Subcutaneous abdominal adipose tissue (tissue), 5 donors: ENCODE results near the gene LRFN3.
"Not testable (repeated sequence)": the region's sequence is repeated elsewhere in the genome, so short reads cannot be mapped to it uniquely, and the experiment has no call there.

Experiments used
- H3K27ac ChIP-seq: one replicate; pipeline ENCODE4 v1.7.0; 2013; ENCODE audit warnings: low read depth, mild to moderate bottlenecking, inconsistent platforms, low read length, moderate library complexity
- H3K27me3 ChIP-seq, 5 donors: one replicate each; pipeline ENCODE4 v1.7.0; 2013; ENCODE audit warnings: low read length in 5 of 5, inconsistent platforms in 1 of 5; ENCODE audit not compliant: control insufficient read depth in 5 of 5, insufficient read depth in 4 of 5
- H3K36me3 ChIP-seq, 5 donors: one replicate each; pipeline ENCODE4 v1.7.0; 2013; ENCODE audit warnings: low read length in 5 of 5; ENCODE audit not compliant: control insufficient read depth in 5 of 5, insufficient read depth in 5 of 5
- H3K4me1 ChIP-seq, 5 donors: one replicate each; pipeline ENCODE4 v1.7.0; 2013; ENCODE audit warnings: low read length in 5 of 5, mild to moderate bottlenecking in 3 of 5, moderate library complexity in 1 of 5; ENCODE audit not compliant: control insufficient read depth in 5 of 5, insufficient read depth in 5 of 5
- H3K4me3 ChIP-seq, 5 donors: one replicate each; pipeline ENCODE4 v1.7.0; 2013; ENCODE audit warnings: low read length in 5 of 5, low read depth in 1 of 5
- H3K9ac ChIP-seq, 5 donors: one replicate each; pipeline ENCODE4 v1.7.0; 2013; ENCODE audit warnings: low read length in 5 of 5, mild to moderate bottlenecking in 4 of 5, moderate library complexity in 3 of 5
- H3K9me3 ChIP-seq, 5 donors: one replicate each; pipeline ENCODE4 v1.7.0; 2013; ENCODE audit warnings: low read length in 5 of 5; ENCODE audit not compliant: control insufficient read depth in 5 of 5
- donor health status: healthy.
- donor health status: healthy.
- donor health status: healthy.
- donor health status: healthy.
- donor health status: healthy.

Gene LRFN3

GRCh38 chr19:35963514-35963913 is 27.3 kb downstream of the LRFN3 start:
- H3K4me1 ChIP-seq: peaks cover 0 to 13% (median 10%) of the 10 kb centered on the region in 5 donors
- peaks cover 7 to 28% (median 23%) of the 10 kb centered on the region in 5 donors for H3K27me3 ChIP-seq
- H3K4me3 ChIP-seq: no peak overlapping the region
- H3K9me3 ChIP-seq: no peaks in the 10 kb centered on the region
- no peak overlapping the region for H3K9ac ChIP-seq
- H3K36me3 ChIP-seq: no peaks in the 10 kb centered on the region
- H3K27ac ChIP-seq: no peak overlapping the region

GRCh38 chr19:35966771-35967170 is 30.6 kb downstream of the LRFN3 start:
- Histone ChIP-seq H3K9ac (no peak overlapping the region), H3K27ac (no peak overlapping the region), H3K27me3 (peaks cover 0 to 5% (median 3%) of the 10 kb centered on the region in 5 donors), H3K4me1 (no peaks in the 10 kb centered on the region), H3K36me3 (no peaks in the 10 kb centered on the region), H3K9me3 (no peaks in the 10 kb centered on the region), H3K4me3 (no peak overlapping the region)

GRCh38 chr19:35973487-35973886 is 37.3 kb downstream of the LRFN3 start:
- no peak overlapping the region for H3K4me3 ChIP-seq
- H3K27ac ChIP-seq: no peak overlapping the region
- H3K9me3 ChIP-seq: no peaks in the 10 kb centered on the region
- H3K36me3 ChIP-seq: no peaks in the 10 kb centered on the region
- H3K9ac ChIP-seq: no peak overlapping the region
- H3K4me1 ChIP-seq: no peaks in the 10 kb centered on the region
- H3K27me3 ChIP-seq: peaks cover 0 to 10% (median 6%) of the 10 kb centered on the region in 5 donors

GRCh38 chr19:35975608-35976214 is 39.5 kb downstream of the LRFN3 start:
- H3K9ac ChIP-seq: no peak overlapping the region
- H3K36me3 ChIP-seq: no peaks in the 10 kb centered on the region
- H3K9me3 ChIP-seq: no peaks in the 10 kb centered on the region
- no peak overlapping the region for H3K27ac ChIP-seq
- no peaks in the 10 kb centered on the region for H3K4me1 ChIP-seq
- H3K27me3 ChIP-seq: peaks cover 5 to 16% (median 13%) of the 10 kb centered on the region in 5 donors
- no peak overlapping the region for H3K4me3 ChIP-seq

GRCh38 chr19:35977446-35978222 is 41.5 kb downstream of the LRFN3 start:
- no peak overlapping the region for H3K27ac ChIP-seq
- H3K4me3 ChIP-seq: no peak overlapping the region
- H3K36me3 ChIP-seq: no peaks in the 10 kb centered on the region
- no peak overlapping the region for H3K9ac ChIP-seq
- no peaks in the 10 kb centered on the region for H3K4me1 ChIP-seq
- H3K27me3 ChIP-seq: peaks cover 8 to 19% (median 16%) of the 10 kb centered on the region in 5 donors
- H3K9me3 ChIP-seq: no peaks in the 10 kb centered on the region

- Histone ChIP-seq H3K36me3 (no peaks in the 10 kb centered on the region), H3K27me3 (peaks cover 8 to 19% (median 17%) of the 10 kb centered on the region in 5 donors), H3K9ac (no peak overlapping the region), H3K9me3 (no peaks in the 10 kb centered on the region), H3K4me3 (no peak overlapping the region), H3K27ac (no peak overlapping the region), H3K4me1 (no peaks in the 10 kb centered on the region)
These were observed 42.1 kb downstream of the LRFN3 start for GRCh38 chr19:35978271-35978670.

- no peak overlapping the region for H3K27ac ChIP-seq
- no peak overlapping the region for H3K9ac ChIP-seq
- H3K9me3 ChIP-seq: no peaks in the 10 kb centered on the region
- no peaks in the 10 kb centered on the region for H3K36me3 ChIP-seq
- H3K4me1 ChIP-seq: no peaks in the 10 kb centered on the region
- peaks cover 8 to 24% (median 19%) of the 10 kb centered on the region in 5 donors for H3K27me3 ChIP-seq
- no peak overlapping the region for H3K4me3 ChIP-seq
These were observed 42.7 kb downstream of the LRFN3 start for GRCh38 chr19:35978832-35979365.

GRCh38 chr19:35980997-35981396 is 44.8 kb downstream of the LRFN3 start:
- not testable (repeated sequence) for H3K4me3 ChIP-seq, H3K27ac ChIP-seq, H3K4me1 ChIP-seq, H3K9me3 ChIP-seq, H3K36me3 ChIP-seq, H3K9ac ChIP-seq
- H3K27me3 ChIP-seq: peaks cover 9 to 31% (median 28%) of the 10 kb centered on the region in 5 donors

GRCh38 chr19:35983177-35983576 is 47.0 kb downstream of the LRFN3 start:
- Histone ChIP-seq H3K4me3 (no peak overlapping the region), H3K4me1 (peaks cover 0 to 5% (median 0%) of the 10 kb centered on the region in 5 donors), H3K9ac (no peak overlapping the region), H3K27me3 (peaks cover 15 to 38% (median 33%) of the 10 kb centered on the region in 5 donors), H3K36me3 (no peaks in the 10 kb centered on the region), H3K9me3 (no peaks in the 10 kb centered on the region), H3K27ac (no peak overlapping the region)

GRCh38 chr19:35986111-35986510 is 49.9 kb downstream of the LRFN3 start:
- no peaks in the 10 kb centered on the region for H3K36me3 ChIP-seq
- H3K27me3 ChIP-seq: peaks cover 9 to 33% (median 23%) of the 10 kb centered on the region in 5 donors
- H3K9me3 ChIP-seq: peaks cover 0 to 3% (median 0%) of the 10 kb centered on the region in 5 donors
- H3K4me1 ChIP-seq: peaks cover 0 to 5% (median 0%) of the 10 kb centered on the region in 5 donors
- no peak overlapping the region for H3K4me3 ChIP-seq
- H3K9ac ChIP-seq: no peak overlapping the region
- no peak overlapping the region for H3K27ac ChIP-seq
